Astrocyte of the cerebellum (primary cell): Measurements from ENCODE around the gene COL25A1.

Source experiments
- DNase-seq: peaks from one replicate; pipeline ENCODE4 v3.0.0-alpha.2; 2011; ENCODE audit warnings: low read depth
- H3K4me3 ChIP-seq: 2 replicates; pipeline ENCODE4 v1.5.1; 2011; ENCODE audit warnings: mild to moderate bottlenecking, low read depth, low read length, moderate library complexity
- CTCF ChIP-seq: IDR thresholded peaks from 2 replicates; pipeline ENCODE4 v1.5.1; 2012; ENCODE audit warnings: low read length, low read depth, moderate library complexity, mild to moderate bottlenecking; ENCODE audit errors: missing control alignments
- in situ Hi-C: cut with HindIII; loops from 2 replicates; pipeline ENCODE4 v1.10.0; 2017; ENCODE audit warnings: low sequenced_read_pairs

COL25A1 gene

GRCh38 chr4:109251396-109251795 is 51.1 kb downstream of the COL25A1 start:
- H3K4me3 ChIP-seq, result no peak overlapping the region
- in situ Hi-C loops, result no loop called here
- TF ChIP-seq CTCF, result no peak
- no peak for DNase-seq

GRCh38 chr4:109248322-109248900 is 54.0 kb downstream of the COL25A1 start:
- no peak for TF ChIP-seq CTCF
- no peak for DNase-seq
- in situ Hi-C loops, result no loop called here
- no peak overlapping the region for H3K4me3 ChIP-seq

GRCh38 chr4:109243871-109244270 is 58.6 kb downstream of the COL25A1 start:
- H3K4me3 ChIP-seq, result no peak overlapping the region
- no peak for TF ChIP-seq CTCF
- no peak for DNase-seq
- in situ Hi-C loops, result no loop called here

- in situ Hi-C loops, result no loop called here
Measured at GRCh38 chr4:109238746-109239145, 63.7 kb downstream of the COL25A1 start.

GRCh38 chr4:109235683-109236082 is 66.8 kb downstream of the COL25A1 start:
- DNase-seq, result no peak
- H3K4me3 ChIP-seq, result no peak overlapping the region
- in situ Hi-C loops, result no loop called here
- TF ChIP-seq CTCF, result no peak

More at GRCh38 chr4:109238746-109239145, 63.7 kb downstream of the COL25A1 start:
- no peak overlapping the region for H3K4me3 ChIP-seq
- no peak for TF ChIP-seq CTCF
- DNase-seq, result no peak

- DNase-seq, result no peak
- in situ Hi-C loops, result no loop called here
- H3K4me3 ChIP-seq, result no peak overlapping the region
- TF ChIP-seq CTCF, result no peak
Measured at GRCh38 chr4:109234596-109234995, 67.9 kb downstream of the COL25A1 start.
